Osteocyte (in vitro differentiated cells): ENCODE measurements around the gene SOX1. TPM values are rescaled to one million over a fixed set of nuclear protein-coding genes. Genes with fewer than 3 reads are reported as not detected.

Source experiments
- DNase-seq: peaks from one replicate; pipeline ENCODE4 v3.0.0; 2021; ENCODE audit warnings: mixed read lengths; ENCODE audit not compliant: unreplicated experiment; ENCODE audit errors: extremely low spot score
- H3K27ac Mint-ChIP-seq: one replicate; pipeline ENCODE4 v1.8.0; 2021; ENCODE audit warnings: mild to moderate bottlenecking, mixed read lengths; ENCODE audit not compliant: unreplicated experiment
- H3K27me3 Mint-ChIP-seq: one replicate; pipeline ENCODE4 v1.8.0; 2021; ENCODE audit warnings: mixed read lengths; ENCODE audit not compliant: unreplicated experiment
- H3K36me3 Mint-ChIP-seq: one replicate; pipeline ENCODE4 v1.8.0; 2021; ENCODE audit warnings: mixed read lengths; ENCODE audit not compliant: unreplicated experiment
- H3K4me1 Mint-ChIP-seq: one replicate; pipeline ENCODE4 v1.8.0; 2021; ENCODE audit warnings: mixed read lengths; ENCODE audit not compliant: unreplicated experiment
- H3K4me3 Mint-ChIP-seq: one replicate; pipeline ENCODE4 v1.8.0; 2021; ENCODE audit warnings: mild to moderate bottlenecking, moderate library complexity, mixed read lengths; ENCODE audit not compliant: unreplicated experiment
- H3K9me3 Mint-ChIP-seq: one replicate; pipeline ENCODE4 v1.8.0; 2021; ENCODE audit warnings: mixed read lengths; ENCODE audit not compliant: unreplicated experiment
- CTCF ChIP-seq: fragments of 200-600 bp; sonication (generic); IDR thresholded peaks from 2 replicates; pipeline ENCODE4 v1.5.0; 2021; ENCODE audit warnings: antibody characterized with exemption, mild to moderate bottlenecking, moderate library complexity
- total RNA-seq: library from RNA; stranded (reverse); gene quantifications from 2 replicates; pipeline ENCODE4 v1.2.1, GENCODE V29; 2021

The SOX1 gene
- total RNA-seq, 1 donor from 2014 or later = not detected

- H3K4me1 Mint-ChIP-seq = peaks cover 2% of the 10 kb centered on the region
- H3K4me3 Mint-ChIP-seq = no peak overlapping the region
- peaks cover 40% of the 10 kb centered on the region for H3K27me3 Mint-ChIP-seq
- H3K9me3 Mint-ChIP-seq = no peaks in the 10 kb centered on the region
- no peak overlapping the region for H3K27ac Mint-ChIP-seq
- H3K36me3 Mint-ChIP-seq = no peaks in the 10 kb centered on the region
- TF ChIP-seq CTCF = no peak
- DNase-seq = no peak
Measured at GRCh38 chr13:112102243-112102642, 35.3 kb downstream of the SOX1 start.

- H3K27me3 Mint-ChIP-seq = peaks cover 40% of the 10 kb centered on the region
Measured at GRCh38 chr13:112103260-112103838, 36.4 kb downstream of the SOX1 start.

GRCh38 chr13:112103961-112104880 is 37.3 kb downstream of the SOX1 start:
- peak; percentile 84 for DNase-seq
- Mint-ChIP-seq H3K9me3 (no peaks in the 10 kb centered on the region), H3K4me1 (peaks cover 2% of the 10 kb centered on the region), H3K27ac (no peak overlapping the region), H3K36me3 (no peaks in the 10 kb centered on the region), H3K27me3 (peaks cover 45% of the 10 kb centered on the region), H3K4me3 (no peak overlapping the region)
- TF ChIP-seq CTCF = no peak

More at GRCh38 chr13:112103260-112103838, 36.4 kb downstream of the SOX1 start:
- no peaks in the 10 kb centered on the region for H3K9me3 Mint-ChIP-seq
- H3K36me3 Mint-ChIP-seq = no peaks in the 10 kb centered on the region
- no peak overlapping the region for H3K27ac Mint-ChIP-seq
- peak; percentile 49 for DNase-seq
- TF ChIP-seq CTCF = no peak
- H3K4me3 Mint-ChIP-seq = no peak overlapping the region
- H3K4me1 Mint-ChIP-seq = peaks cover 2% of the 10 kb centered on the region

- Mint-ChIP-seq H3K36me3 (no peaks in the 10 kb centered on the region), H3K9me3 (no peaks in the 10 kb centered on the region), H3K27ac (no peak overlapping the region), H3K4me1 (peaks cover 2% of the 10 kb centered on the region), H3K27me3 (peaks cover 48% of the 10 kb centered on the region), H3K4me3 (no peak overlapping the region)
- no peak for TF ChIP-seq CTCF
- peak; percentile 78 for DNase-seq
Measured at GRCh38 chr13:112104881-112105234, 37.9 kb downstream of the SOX1 start.

- no peak for TF ChIP-seq CTCF
- peaks cover 2% of the 10 kb centered on the region for H3K4me1 Mint-ChIP-seq
- DNase-seq = peak; percentile 81
- no peak overlapping the region for H3K27ac Mint-ChIP-seq
- peaks cover 50% of the 10 kb centered on the region for H3K27me3 Mint-ChIP-seq
- no peaks in the 10 kb centered on the region for H3K36me3 Mint-ChIP-seq
- no peaks in the 10 kb centered on the region for H3K9me3 Mint-ChIP-seq
- no peak overlapping the region for H3K4me3 Mint-ChIP-seq
Measured at GRCh38 chr13:112105244-112105681, 38.3 kb downstream of the SOX1 start.
